NOMO-1 treated with DMSO at 0.1 percent for 48 hours (cell line): Measurements from ENCODE around the gene ATN1.

Experiments
- DNase-seq: peaks from one replicate; lab custom pipeline; 2025; ENCODE audit not compliant: unreplicated experiment; lab: John Stamatoyannopoulos, UW

The ATN1 gene

DNA sequence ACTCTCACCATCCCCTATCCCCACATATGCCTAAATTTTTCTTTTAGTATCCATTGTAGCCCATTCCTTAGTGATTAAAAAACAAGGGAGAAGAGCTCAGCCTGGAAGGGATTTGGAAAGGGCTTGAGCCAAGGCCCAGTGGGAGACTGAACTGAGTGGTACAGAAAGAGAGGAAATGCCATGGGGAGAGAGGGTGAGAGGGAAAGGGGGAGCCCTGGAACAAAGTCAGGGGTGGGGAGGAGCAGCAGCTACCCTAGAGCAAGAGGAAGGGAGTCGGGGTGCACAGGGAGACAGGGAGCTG is 2.6 kb upstream of the ATN1 start:
- DNase-seq = no peak

GRCh38 chr12:6925540-6926279 is 2.0 kb upstream of the ATN1 start:
- DNase-seq = no peak

DNA sequence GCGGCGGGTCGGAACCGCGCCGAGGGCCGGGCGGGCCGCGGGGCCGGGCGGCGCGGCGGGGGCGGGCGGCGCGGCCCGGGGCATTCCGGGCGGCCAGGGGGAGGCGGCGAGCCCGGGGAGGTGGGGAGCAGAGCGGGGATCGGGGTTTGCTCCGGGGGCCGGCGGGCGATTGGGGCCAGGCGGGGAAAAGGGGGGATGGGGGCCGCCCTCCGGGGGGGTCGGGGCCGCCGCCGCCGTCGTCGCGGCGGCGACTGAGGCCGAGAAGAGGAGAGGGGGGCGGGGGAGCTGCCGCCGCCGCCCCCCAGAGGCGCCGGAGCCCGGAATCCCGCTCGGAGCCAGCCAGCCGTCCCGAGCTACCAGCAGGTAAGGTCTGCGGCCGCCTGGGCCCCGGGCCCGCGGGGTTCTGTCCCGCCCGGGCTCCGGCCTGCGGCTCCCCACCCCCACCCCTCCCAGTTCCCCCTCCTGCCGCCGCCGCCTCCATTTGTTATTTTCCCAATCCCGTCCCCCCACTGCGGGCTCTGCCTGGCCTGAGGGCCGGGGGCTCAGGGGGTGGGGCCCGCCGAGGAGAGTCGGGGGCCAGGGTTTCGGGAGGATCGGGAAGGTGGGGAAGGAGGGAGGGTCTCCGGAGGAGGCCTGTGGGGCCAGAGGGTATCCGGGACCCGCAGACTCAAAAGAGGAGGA is 403 bp downstream of the ATN1 start:
- DNase-seq = no peak

DNA sequence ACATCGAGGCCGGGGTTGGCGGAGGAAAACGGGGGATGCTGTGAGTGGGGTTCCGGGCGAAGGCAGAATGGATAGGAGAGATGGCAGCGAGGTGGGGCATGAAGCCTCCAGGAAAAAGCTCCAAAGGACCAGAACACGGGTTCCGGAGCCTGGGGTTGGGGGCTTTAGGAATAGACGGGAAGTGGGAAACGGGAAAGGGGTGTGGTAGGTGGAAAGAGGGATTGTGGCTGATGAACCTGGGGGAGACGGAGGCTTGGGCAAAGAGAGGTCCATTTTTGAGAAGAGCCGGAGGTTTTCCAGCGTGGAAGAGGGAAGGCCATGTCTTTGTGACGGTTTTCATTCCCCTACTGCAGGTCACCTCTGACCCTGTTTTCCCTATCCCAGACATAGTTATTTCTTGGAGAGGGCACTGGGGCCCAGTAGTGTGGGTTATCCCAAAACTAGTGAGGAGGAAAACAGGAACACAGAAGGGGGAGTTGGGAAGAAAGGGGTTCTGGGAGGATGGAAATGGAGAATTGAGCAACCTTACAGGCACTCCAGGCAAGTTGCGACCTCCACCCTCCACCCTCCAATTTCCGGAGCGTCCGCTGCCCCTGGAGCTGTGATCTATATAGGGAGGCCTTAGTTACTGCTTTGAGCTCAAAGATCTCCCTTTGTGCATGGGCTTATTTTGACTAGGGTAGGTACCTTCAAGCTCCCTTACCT is 1.1 kb downstream of the ATN1 start:
- no peak for DNase-seq

- no peak for DNase-seq
Observed at GRCh38 chr12:6929466-6930452, 2.0 kb downstream of the ATN1 start.

GRCh38 chr12:6932766-6933165 is 5.0 kb downstream of the ATN1 start:
- no peak for DNase-seq

DNA sequence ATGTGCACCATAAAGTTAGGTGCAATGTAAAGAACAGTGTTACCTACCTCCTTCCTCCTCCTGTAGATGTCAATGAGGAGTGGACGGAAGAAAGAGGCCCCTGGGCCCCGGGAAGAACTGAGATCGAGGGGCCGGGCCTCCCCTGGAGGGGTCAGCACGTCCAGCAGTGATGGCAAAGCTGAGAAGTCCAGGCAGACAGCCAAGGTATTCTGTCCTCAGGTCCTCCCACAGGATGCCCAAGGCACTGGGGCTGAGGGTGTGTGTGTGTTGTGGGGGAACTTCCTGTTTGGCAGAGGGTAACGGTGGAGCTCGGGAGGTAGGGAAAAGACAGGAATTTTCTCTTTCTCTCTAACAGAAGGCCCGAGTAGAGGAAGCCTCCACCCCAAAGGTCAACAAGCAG is 6.4 kb downstream of the ATN1 start:
- no peak for DNase-seq

- no peak for DNase-seq
Observed at GRCh38 chr12:6935371-6936193, 7.8 kb downstream of the ATN1 start.

- no peak for DNase-seq
Observed at GRCh38 chr12:6936194-6936635, 8.5 kb downstream of the ATN1 start.

- DNase-seq = no peak
Observed at GRCh38 chr12:6936636-6937480, 9.1 kb downstream of the ATN1 start.

DNA sequence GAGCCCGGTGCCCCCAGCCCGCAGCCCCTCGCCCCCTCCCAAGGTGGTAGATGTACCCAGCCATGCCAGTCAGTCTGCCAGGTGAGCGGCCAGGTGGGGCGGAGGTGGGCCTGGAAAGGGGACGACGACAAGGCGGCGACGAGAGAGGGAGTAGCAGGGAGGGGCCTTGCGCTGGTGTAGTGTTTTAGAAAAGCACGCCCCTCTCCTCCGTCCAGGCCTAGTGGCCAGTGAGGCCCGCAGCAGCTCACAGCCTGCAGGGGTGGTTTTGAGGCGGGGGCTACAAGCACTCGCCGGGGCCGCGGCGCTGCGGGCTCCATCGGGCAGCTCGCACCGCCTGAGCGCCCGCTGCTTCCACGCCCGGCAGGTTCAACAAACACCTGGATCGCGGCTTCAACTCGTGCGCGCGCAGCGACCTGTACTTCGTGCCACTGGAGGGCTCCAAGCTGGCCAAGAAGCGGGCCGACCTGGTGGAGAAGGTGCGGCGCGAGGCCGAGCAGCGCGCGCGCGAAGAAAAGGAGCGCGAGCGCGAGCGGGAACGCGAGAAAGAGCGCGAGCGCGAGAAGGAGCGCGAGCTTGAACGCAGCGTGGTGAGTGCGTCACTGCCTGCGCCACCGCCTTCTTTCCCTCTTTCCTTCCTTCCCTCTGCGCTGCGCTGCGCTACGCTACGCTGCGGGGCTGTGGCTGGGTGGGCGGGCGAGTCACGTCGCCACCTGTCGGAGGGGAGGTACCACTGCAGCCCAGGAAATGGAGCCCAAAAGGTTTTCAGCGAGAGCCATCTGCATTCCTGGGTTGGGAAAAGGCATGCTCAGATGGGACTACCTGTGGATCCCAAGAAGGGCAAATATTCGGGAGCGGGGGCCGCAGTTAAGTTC is 10.0 kb downstream of the ATN1 start:
- peak; percentile 96 for DNase-seq

DNA sequence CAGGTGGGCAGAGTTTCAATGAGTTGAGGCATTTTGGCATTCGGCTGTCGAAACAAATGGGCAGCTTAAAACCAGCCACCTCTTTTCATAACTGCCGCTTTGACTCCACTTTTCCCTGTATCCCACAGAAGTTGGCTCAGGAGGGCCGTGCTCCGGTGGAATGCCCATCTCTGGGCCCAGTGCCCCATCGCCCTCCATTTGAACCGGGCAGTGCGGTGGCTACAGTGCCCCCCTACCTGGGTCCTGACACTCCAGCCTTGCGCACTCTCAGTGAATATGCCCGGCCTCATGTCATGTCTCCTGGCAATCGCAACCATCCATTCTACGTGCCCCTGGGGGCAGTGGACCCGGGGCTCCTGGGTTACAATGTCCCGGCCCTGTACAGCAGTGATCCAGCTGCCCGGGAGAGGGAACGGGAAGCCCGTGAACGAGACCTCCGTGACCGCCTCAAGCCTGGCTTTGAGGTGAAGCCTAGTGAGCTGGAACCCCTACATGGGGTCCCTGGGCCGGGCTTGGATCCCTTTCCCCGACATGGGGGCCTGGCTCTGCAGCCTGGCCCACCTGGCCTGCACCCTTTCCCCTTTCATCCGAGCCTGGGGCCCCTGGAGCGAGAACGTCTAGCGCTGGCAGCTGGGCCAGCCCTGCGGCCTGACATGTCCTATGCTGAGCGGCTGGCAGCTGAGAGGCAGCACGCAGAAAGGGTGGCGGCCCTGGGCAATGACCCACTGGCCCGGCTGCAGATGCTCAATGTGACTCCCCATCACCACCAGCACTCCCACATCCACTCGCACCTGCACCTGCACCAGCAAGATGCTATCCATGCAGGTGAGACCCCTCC is 10.8 kb downstream of the ATN1 start:
- DNase-seq = no peak

DNA sequence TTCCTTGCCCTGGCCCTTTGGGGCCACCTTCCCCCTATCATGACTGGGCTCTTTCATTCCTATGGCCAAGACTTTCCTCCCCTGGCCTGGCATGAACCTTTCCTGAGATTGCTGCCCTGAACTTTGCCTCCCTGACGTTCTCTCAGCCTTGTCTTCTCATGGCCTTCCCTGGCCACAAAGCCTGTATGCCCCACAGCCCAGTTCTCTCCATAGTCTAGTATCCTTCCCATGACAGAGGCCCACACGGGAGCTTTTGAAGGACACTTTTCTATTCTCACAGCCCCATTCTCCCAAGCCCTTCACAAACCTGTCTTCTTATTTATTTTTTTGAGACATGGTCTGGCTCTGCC is 11.4 kb downstream of the ATN1 start:
- DNase-seq = no peak

GRCh38 chr12:6941267-6941666 is 13.5 kb downstream of the ATN1 start:
- DNase-seq = no peak

GRCh38 chr12:6941782-6942181 is 14.0 kb downstream of the ATN1 start:
- DNase-seq = no peak

DNA sequence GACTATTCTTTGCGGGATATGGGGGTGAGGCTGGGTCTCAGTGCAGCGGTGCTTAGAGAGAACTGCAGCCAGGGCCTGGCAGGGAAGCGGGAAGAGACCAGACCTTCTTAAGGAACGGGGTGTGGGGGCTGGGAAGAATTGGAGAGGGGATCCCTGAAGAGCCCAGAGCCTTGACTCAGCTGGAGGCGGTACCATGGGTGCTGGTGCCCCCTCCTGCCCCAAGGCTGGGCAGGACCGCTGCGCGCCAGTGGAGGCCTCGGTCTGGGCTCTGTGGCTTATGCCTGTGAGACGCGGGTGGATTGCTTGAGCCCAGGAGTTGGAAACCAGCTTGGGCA is 14.5 kb downstream of the ATN1 start:
- DNase-seq = no peak

- DNase-seq = peak; percentile 88
Observed at GRCh38 chr12:6943389-6943721, 15.6 kb downstream of the ATN1 start.
